AG04449 (cell line): ENCODE data around the gene ZNF226.
A peak's percentile ranks its signal among the peaks of the same experiment; 100 is the strongest.
"Not testable (repeated sequence)": the region's sequence is repeated elsewhere in the genome, so short reads cannot be mapped to it uniquely, and the experiment has no call there.

ENCODE experiments used
- CTCF ChIA-PET: fragments of 350-600 bp; formaldehyde crosslinking; extraction: SDS; loops from one replicate; lab custom pipeline; 2021; ENCODE audit warnings: antibody characterized with exemption; lab: Yijun Ruan, JAX
- POLR2A ChIA-PET: fragments of 400-600, 350-600 bp; formaldehyde crosslinking; extraction: SDS; loops from one replicate; lab custom pipeline; 2020; ENCODE audit warnings: antibody characterized with exemption, inconsistent platforms; lab: Yijun Ruan, JAX
- DNase-seq: peaks from one replicate; pipeline ENCODE4 v3.0.0-alpha.2; 2010; ENCODE audit warnings: low read depth, low spot score
- H3K4me3 ChIP-seq: 2 replicates; pipeline ENCODE4 v1.5.1; 2011; ENCODE audit warnings: low read depth, mild to moderate bottlenecking, control low read depth, low read length
- CTCF ChIP-seq: IDR thresholded peaks from one replicate; pipeline ENCODE4 v1.5.1; 2011; ENCODE audit warnings: mild to moderate bottlenecking, moderate library complexity, low read length, control low read depth, inconsistent platforms; ENCODE audit not compliant: insufficient read depth; ENCODE audit errors: missing control alignments

The ZNF226 gene

DNA sequence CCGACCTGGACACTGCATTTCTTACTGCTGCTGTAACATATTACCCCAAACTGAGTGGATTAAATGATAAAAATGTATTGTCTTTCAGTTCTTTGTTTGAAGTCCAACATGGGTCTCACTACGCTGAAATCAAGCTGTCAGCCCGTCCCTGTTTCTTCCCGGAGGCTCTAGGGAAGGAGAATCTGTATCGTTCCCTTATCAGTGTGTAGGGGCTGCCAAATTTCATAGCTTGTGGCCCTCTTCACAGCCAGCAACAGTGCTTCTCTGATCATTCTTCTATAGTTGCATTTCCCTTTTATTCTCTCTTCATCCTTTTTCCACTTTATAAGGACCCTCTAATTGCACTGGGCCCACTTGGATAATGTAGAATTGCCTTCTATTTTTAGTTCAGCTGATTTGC lies 13.4 kb upstream of the ZNF226 start:
- CTCF ChIA-PET: no interaction called here
- no peak for TF ChIP-seq CTCF
- POLR2A ChIA-PET: no interaction called here
- H3K4me3 ChIP-seq: no peak overlapping the region
- no peak for DNase-seq

DNA sequence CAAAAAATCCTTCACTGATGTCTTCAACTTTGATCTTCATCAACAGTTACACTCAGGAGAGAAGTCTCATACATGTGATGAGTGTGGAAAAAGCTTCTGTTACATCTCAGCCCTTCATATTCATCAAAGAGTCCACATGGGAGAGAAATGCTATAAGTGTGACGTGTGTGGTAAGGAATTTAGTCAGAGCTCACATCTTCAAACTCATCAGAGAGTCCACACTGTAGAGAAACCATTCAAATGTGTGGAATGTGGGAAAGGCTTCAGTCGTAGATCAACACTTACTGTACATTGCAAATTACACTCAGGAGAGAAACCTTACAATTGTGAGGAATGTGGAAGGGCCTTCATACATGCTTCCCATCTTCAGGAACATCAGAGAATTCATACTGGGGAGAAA lies 8.4 kb upstream of the ZNF226 start:
- TF ChIP-seq CTCF: no peak
- no peak overlapping the region for H3K4me3 ChIP-seq
- POLR2A ChIA-PET: no interaction called here
- CTCF ChIA-PET: no interaction called here
- DNase-seq: no peak

- ChIA-PET CTCF (no interaction called here), POLR2A (interaction anchor here (1.5 kb wide), 1 partner anchor 50 kb away, joined by 5 read pairs; no protein-coding TSS in a partner anchor)
- no peak for DNase-seq
- no peak for TF ChIP-seq CTCF
- no peak overlapping the region for H3K4me3 ChIP-seq
These were observed 1.1 kb upstream of the ZNF226 start for GRCh38 chr19:44163789-44164188.

DNA sequence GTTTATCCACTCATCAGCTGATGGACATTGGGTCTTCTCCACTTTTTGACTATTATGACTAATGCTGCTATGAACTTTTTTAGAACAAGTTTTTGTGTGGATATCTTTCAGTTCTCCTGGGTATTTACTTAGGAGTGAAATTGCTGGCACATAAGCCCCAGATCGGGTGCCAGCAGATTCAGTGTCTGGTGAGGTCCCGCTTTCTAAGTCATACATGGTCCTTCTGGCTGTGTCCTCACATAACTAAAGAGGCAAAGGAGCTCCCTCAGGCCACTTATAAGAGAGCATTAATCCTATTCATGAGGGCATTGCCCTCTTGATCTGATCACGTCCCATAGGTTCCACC lies 600 bp upstream of the ZNF226 start:
- ChIA-PET CTCF (interaction anchor here (1.0 kb wide), 1 partner anchor 10 kb away, joined by 3 read pairs; no protein-coding TSS in a partner anchor), POLR2A (interaction anchor here (0.8 to 1.5 kb wide), 3 partner anchors 22 to 50 kb away, joined by 4 to 5 read pairs (median 5); no protein-coding TSS in a partner anchor)
- no peak for TF ChIP-seq CTCF
- DNase-seq: no peak
- H3K4me3 ChIP-seq: peak overlapping the region; percentile 20

GRCh38 chr19:44170660-44171059 lies 5.8 kb downstream of the ZNF226 start:
- CTCF ChIA-PET, POLR2A ChIA-PET, H3K4me3 ChIP-seq: not testable (repeated sequence)

DNA sequence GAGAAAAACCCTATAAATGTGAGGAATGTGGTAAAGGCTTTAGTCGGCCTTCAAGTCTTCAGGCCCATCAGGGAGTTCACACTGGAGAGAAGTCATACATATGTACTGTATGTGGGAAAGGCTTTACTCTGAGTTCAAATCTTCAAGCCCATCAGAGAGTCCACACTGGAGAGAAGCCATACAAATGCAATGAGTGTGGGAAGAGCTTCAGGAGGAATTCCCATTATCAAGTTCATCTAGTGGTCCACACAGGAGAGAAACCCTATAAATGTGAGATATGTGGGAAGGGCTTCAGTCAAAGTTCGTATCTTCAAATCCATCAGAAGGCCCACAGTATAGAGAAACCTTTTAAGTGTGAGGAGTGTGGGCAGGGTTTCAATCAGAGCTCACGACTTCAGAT lies 11.7 kb downstream of the ZNF226 start:
- no peak for DNase-seq
- POLR2A ChIA-PET: no interaction called here
- CTCF ChIA-PET: no interaction called here
- no peak overlapping the region for H3K4me3 ChIP-seq
- TF ChIP-seq CTCF: no peak

More at GRCh38 chr19:44170660-44171059, 5.8 kb downstream of the ZNF226 start:
- not testable (repeated sequence) for DNase-seq

- no peak for DNase-seq
- ChIA-PET CTCF (no interaction called here), POLR2A (no interaction called here)
- no peak for TF ChIP-seq CTCF
- no peak overlapping the region for H3K4me3 ChIP-seq
These were observed 16.1 kb downstream of the ZNF226 start for GRCh38 chr19:44180968-44181367.
